Natural killer cell (primary cell): ENCODE data around the gene SETD1B. TPM values are rescaled to one million over a fixed set of nuclear protein-coding genes. Genes with fewer than 3 reads are reported as not detected.

ENCODE experiments used
- ATAC-seq, 3 donors: fragments of 150-1000 bp in 2 of 3; fragments of 200-7000 bp in 1 of 3; cut with Tn5 transposase; 1 replicate in 1 of 3; 2 replicates in 2 of 3; pipeline ENCODE4 v1.10.0; 2021; ENCODE audit warnings: mild to moderate bottlenecking in 2 of 3, moderate library complexity in 2 of 3
- DNase-seq, 2 donors: peaks; one replicate each; pipeline versions ENCODE4 v3.0.0 to v3.0.0-alpha.2; 2013 to 2021; ENCODE audit warnings: mixed read lengths in 1 of 2
- H3K27ac ChIP-seq: one replicate; pipeline ENCODE4 v1.5.1; 2013; ENCODE audit warnings: mild to moderate bottlenecking, low read length
- H3K27me3 ChIP-seq: one replicate; pipeline ENCODE4 v1.6.1; 2013; ENCODE audit warnings: low read length; ENCODE audit not compliant: control insufficient read depth, insufficient read depth
- H3K36me3 ChIP-seq: one replicate; pipeline ENCODE4 v1.6.1; 2013; ENCODE audit warnings: low read length; ENCODE audit not compliant: control insufficient read depth, insufficient read depth
- H3K4me1 ChIP-seq: one replicate; pipeline ENCODE4 v1.6.1; 2013; ENCODE audit warnings: low read length; ENCODE audit not compliant: control insufficient read depth, insufficient read depth
- H3K4me3 ChIP-seq: one replicate; pipeline ENCODE4 v1.5.1; 2013; ENCODE audit warnings: low read length
- H3K9me3 ChIP-seq: one replicate; pipeline ENCODE4 v1.6.1; 2013; ENCODE audit warnings: low read length; ENCODE audit not compliant: control insufficient read depth, insufficient read depth
- H3K27ac Mint-ChIP-seq, 2 donors: one replicate each; pipeline ENCODE4 v1.8.0; 2022; ENCODE audit warnings: mild to moderate bottlenecking in 2 of 2, mixed read lengths in 2 of 2, moderate library complexity in 1 of 2
- H3K27me3 Mint-ChIP-seq, 2 donors: one replicate each; pipeline ENCODE4 v1.8.0; 2022; ENCODE audit warnings: low read depth in 2 of 2, mixed read lengths in 2 of 2
- H3K36me3 Mint-ChIP-seq: one replicate; pipeline ENCODE4 v1.8.0; 2022; ENCODE audit warnings: mixed read lengths
- H3K4me1 Mint-ChIP-seq, 2 donors: one replicate each; pipeline ENCODE4 v1.8.0; 2022; ENCODE audit warnings: mixed read lengths in 2 of 2
- H3K4me3 Mint-ChIP-seq: one replicate; pipeline ENCODE4 v1.8.0; 2022; ENCODE audit warnings: mild to moderate bottlenecking, moderate library complexity, mixed read lengths
- H3K9me3 Mint-ChIP-seq, 2 donors: one replicate each; pipeline ENCODE4 v1.8.0; 2022; ENCODE audit warnings: mixed read lengths in 2 of 2
- WGBS: methylation state at CpG from one replicate; pipeline ENCODE4 v1.1.7; 2013; ENCODE audit warnings: missing lambda C conversion rate; ENCODE audit not compliant: insufficient coverage; 5-methylcytosine and 5-hydroxymethylcytosine counted together
- intact Hi-C: fragments of 100-400 bp; cut with micrococcal nuclease; formaldehyde crosslinking; loops from one replicate; pipeline ENCODE4 v1.14.2; 2022
- total RNA-seq, 4 donors: library from RNA; stranded (reverse); fragments of 120-200 nt in 1 of 4; gene quantifications; one replicate each; pipeline versions ENCODE4 v1.2.3 to v1.2.4, GENCODE V29; 2013 to 2022
- TF ChIP-seq, protein P1 (sequence below): fragments of 200-600 bp; IDR thresholded peaks from one replicate; pipeline ENCODE4 v1.8.0; 2022; ENCODE audit warnings: antibody characterized with exemption

The SETD1B gene
- total RNA-seq, 3 donors from 2014 or later (not counting 1 experiment from before 2014, with no cell fraction given) = 55.1 to 57.5 (median 56.2) TPM

DNA sequence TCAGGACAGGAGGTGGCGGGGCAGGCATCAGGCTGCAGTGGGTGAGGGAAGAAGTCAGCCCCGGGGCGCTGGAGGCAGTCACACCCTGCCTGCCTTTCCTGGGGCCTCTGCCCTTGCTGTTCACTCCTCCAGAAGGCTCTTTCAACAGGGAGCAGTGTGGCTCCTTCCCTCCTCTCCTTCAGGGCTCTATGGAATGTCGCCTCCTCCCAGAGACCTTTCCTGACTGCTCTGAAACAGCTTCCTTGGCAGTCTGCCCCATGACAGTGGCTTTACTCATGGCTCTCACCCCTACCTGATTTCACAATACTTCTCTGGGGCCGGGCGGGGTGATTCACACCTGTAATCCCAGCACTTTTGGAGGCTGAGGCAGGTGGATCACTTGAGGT, 17.4 kb upstream of the SETD1B start:
- Mint-ChIP-seq H3K9me3 (no peaks in the 10 kb centered on the region), H3K4me1 (peaks cover 74 to 93% of the 10 kb centered on the region in 2 donors), H3K36me3 (no peaks in the 10 kb centered on the region), H3K27me3 (no peaks in the 10 kb centered on the region), H3K4me3 (peak overlapping the region; percentile 82), H3K27ac (peak overlapping the region; percentile 100)
- Histone ChIP-seq H3K27ac (peak overlapping the region; percentile 98), H3K4me3 (no peak overlapping the region), H3K36me3 (peaks cover 15% of the 10 kb centered on the region), H3K27me3 (no peaks in the 10 kb centered on the region), H3K4me1 (peaks cover 100% of the 10 kb centered on the region), H3K9me3 (no peaks in the 10 kb centered on the region)
- TF ChIP-seq, protein P1, sequence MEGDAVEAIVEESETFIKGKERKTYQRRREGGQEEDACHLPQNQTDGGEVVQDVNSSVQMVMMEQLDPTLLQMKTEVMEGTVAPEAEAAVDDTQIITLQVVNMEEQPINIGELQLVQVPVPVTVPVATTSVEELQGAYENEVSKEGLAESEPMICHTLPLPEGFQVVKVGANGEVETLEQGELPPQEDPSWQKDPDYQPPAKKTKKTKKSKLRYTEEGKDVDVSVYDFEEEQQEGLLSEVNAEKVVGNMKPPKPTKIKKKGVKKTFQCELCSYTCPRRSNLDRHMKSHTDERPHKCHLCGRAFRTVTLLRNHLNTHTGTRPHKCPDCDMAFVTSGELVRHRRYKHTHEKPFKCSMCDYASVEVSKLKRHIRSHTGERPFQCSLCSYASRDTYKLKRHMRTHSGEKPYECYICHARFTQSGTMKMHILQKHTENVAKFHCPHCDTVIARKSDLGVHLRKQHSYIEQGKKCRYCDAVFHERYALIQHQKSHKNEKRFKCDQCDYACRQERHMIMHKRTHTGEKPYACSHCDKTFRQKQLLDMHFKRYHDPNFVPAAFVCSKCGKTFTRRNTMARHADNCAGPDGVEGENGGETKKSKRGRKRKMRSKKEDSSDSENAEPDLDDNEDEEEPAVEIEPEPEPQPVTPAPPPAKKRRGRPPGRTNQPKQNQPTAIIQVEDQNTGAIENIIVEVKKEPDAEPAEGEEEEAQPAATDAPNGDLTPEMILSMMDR = no peak
- DNase-seq (peak; percentile 49 to 71), ATAC-seq (no peak)
- intact Hi-C loops = loop anchor here (5.0 kb wide), 2 partner anchors 159 to 229 kb away; partner anchors contain the start of gene ORAI1
- WGBS = 31% methylated on average over 6 of the region's 6 CpGs

DNA sequence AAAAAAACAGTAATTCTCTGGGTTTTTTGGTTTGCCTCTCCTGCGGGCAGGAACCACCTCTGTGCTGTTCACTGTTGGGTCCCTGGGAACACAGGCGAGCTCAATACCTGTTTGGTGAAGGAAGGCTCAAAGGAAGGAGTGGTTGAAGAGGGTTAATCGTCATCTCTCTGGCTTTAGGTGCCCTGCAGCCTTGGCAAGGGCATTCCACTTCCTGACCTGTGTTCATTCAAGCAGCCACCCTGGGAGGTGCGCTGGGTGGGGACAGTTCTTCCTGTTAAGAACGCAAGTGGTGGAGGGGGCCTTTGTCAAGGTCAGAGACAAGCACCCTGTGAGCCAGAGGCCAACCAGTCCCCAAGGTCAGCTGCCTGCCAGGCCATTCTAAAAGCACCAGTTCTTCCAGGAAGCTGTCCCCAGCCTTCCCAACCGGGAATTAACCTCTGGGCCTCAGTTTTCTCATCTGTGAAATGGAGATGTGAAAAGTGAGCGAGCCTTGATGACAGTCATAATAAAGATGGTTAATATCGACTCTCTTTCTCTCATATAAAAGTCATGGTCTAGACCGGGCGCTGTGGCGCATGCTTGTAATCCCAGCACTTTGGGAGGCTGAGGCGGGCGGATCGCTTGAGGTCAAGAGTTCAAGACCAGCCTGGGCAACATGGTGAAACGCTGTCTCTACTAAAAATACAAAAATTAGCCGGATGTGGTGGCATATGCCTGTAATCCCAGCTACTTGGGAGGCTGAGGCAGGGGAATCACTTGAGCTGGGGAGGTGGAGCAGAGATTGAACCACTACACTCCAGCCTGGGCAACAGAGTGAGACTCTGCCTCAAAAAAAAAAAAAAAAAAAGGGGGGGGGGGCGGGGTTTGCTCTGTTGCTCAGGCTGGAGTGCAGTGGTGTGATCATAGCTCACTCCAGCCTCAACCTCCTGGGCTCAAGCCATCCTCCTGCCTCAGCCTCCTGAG, 16.5 kb upstream of the SETD1B start:
- peak in 1 of 2 donors; percentile 81 for DNase-seq
- H3K36me3 Mint-ChIP-seq = no peaks in the 10 kb centered on the region
- Histone ChIP-seq H3K36me3 (peaks cover 14% of the 10 kb centered on the region), H3K4me1 (peaks cover 100% of the 10 kb centered on the region), H3K4me3 (no peak overlapping the region), H3K27me3 (no peaks in the 10 kb centered on the region), H3K27ac (peak overlapping the region; percentile 98), H3K9me3 (no peaks in the 10 kb centered on the region)
- no peak for ATAC-seq
- no peaks in the 10 kb centered on the region for H3K27me3 Mint-ChIP-seq
- H3K4me1 Mint-ChIP-seq = peaks cover 74 to 93% of the 10 kb centered on the region in 2 donors
- TF ChIP-seq, protein P1 = no peak
- intact Hi-C loops = loop anchor here (2.0 to 5.0 kb wide), 3 partner anchors 15 to 230 kb away; partner anchors contain the start of gene ORAI1
- 42% methylated on average over 16 of the region's 17 CpGs for WGBS
- H3K4me3 Mint-ChIP-seq = peak overlapping the region; percentile 95
- peak overlapping the region; percentile 100 for H3K27ac Mint-ChIP-seq
- H3K9me3 Mint-ChIP-seq = no peaks in the 10 kb centered on the region

DNA sequence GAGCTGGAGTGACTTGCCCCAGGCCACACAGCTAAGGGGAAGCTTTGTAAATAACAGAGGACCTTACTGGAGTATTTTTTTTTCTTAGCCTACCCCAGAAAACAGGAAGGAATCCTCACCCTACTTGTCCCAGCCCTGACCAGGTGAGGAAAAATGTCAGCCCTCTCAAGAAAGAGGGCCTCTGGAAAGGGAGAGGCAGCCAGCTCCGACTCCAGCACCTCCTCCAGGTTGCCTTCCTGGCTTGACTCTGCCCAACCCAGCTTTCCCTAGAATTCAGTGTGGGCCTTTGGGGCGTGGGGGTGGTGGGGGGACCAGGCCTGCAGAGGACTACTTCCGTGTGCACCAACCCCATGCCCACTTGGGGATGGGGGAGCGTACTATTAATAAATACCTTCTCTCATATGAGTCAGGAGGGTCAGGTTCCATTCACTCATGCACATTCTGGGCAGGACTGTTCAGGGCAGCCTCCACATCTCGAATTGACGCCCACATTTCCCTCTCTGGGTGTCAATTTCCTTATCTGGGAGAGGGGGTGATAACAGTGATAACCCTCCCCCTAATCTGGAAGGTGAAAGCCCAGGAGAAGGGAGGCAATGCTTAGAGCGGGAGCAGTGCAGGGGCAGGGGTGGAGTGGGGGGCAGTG, 15.5 kb upstream of the SETD1B start:
- ATAC-seq = no peak

More for the DNA sequence above, 15.5 kb upstream of the SETD1B start:
- TF ChIP-seq, protein P1 = no peak
- Mint-ChIP-seq H3K4me1 (peaks cover 69 to 87% of the 10 kb centered on the region in 2 donors), H3K27me3 (no peaks in the 10 kb centered on the region), H3K9me3 (no peaks in the 10 kb centered on the region), H3K4me3 (peak overlapping the region; percentile 95), H3K36me3 (no peaks in the 10 kb centered on the region), H3K27ac (peak overlapping the region; percentile 100)
- intact Hi-C loops = loop anchor here (2.0 to 5.0 kb wide), 3 partner anchors 15 to 231 kb away; partner anchors contain the start of gene ORAI1
- Histone ChIP-seq H3K27ac (peak overlapping the region; percentile 98), H3K9me3 (no peaks in the 10 kb centered on the region), H3K4me3 (no peak overlapping the region), H3K36me3 (peaks cover 14% of the 10 kb centered on the region), H3K4me1 (peaks cover 95% of the 10 kb centered on the region), H3K27me3 (no peaks in the 10 kb centered on the region)
- 61% methylated on average over 3 of the region's 7 CpGs for WGBS
- DNase-seq = peak in 1 of 2 donors; percentile 40
